Measurements from ENCODE around the gene SLC5A4.
"Not testable (repeated sequence)": the region's sequence is repeated elsewhere in the genome, so short reads cannot be mapped to it uniquely, and the experiment has no call there.

DNA sequence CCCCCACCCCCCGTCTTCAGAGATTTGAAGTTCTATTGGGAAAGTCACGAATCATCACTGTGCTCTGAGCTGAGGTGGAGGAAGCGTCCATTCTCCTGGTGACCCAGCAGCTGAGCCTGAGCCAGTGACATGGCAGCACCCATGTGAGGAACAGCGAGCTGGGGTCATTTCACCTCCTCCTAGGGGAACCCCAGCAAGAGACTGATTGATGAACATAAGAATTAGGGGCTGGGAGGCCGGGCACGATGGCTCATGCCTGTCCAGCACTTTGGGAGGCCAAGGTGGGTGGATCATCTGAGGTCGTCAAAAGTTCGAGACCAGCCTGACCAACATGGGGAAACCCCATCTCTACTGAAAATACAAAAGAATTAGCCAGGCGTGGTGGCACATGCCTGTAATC lies 61.8 kb downstream of the SLC5A4 start:
- TF ChIP-seq CTCF (conservative IDR thresholded peaks at IDR 0.05; ENCODE audit: low read depth, low read length); RCOR1 (IDR thresholded peaks at IDR 0.05; ENCODE audit: insufficient replicate concordance, low read length); MAZ (IDR thresholded peaks at IDR 0.05; ENCODE audit: borderline replicate concordance, low read depth, low read length); FOS (IDR thresholded peaks at IDR 0.05; ENCODE audit: low read depth, low read length): not testable (repeated sequence)
- TF ChIP-seq, protein P1, sequence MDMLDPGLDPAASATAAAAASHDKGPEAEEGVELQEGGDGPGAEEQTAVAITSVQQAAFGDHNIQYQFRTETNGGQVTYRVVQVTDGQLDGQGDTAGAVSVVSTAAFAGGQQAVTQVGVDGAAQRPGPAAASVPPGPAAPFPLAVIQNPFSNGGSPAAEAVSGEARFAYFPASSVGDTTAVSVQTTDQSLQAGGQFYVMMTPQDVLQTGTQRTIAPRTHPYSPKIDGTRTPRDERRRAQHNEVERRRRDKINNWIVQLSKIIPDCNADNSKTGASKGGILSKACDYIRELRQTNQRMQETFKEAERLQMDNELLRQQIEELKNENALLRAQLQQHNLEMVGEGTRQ (IDR thresholded peaks at IDR 0.05; ENCODE audit: low read depth, low read length), result not testable (repeated sequence)

Measured in IMR-90 (cell line).